Cardiac muscle cell (in vitro differentiated cells and primary cell): ENCODE measurements around the gene FBXL15. TPM values are rescaled to one million over a fixed set of nuclear protein-coding genes. Genes with fewer than 3 reads are reported as not detected.

Experiments
- DNase-seq, 2 donors: peaks; one replicate each; pipeline versions ENCODE4 v3.0.0 to v3.0.0-alpha.2; 2010 to 2017; ENCODE audit warnings: low read depth in 1 of 2, low spot score in 1 of 2
- H3K27ac ChIP-seq: fragments of 200-600 bp; sonication (generic); 2 replicates; pipeline ENCODE4 v1.5.1; 2016
- H3K27me3 ChIP-seq: fragments of 200-600 bp; sonication (generic); 2 replicates; pipeline ENCODE4 v1.6.0; 2016; ENCODE audit warnings: control low read depth
- H3K36me3 ChIP-seq: fragments of 200-600 bp; sonication (generic); 2 replicates; pipeline ENCODE4 v1.5.1; 2016; ENCODE audit warnings: control low read depth
- H3K4me1 ChIP-seq: fragments of 200-600 bp; sonication (generic); 2 replicates; pipeline ENCODE4 v1.8.1; 2017; ENCODE audit warnings: low read depth, mild to moderate bottlenecking, mixed run types
- H3K4me3 ChIP-seq: fragments of 200-600 bp; sonication (generic); 2 replicates; pipeline ENCODE4 v1.5.1; 2016; ENCODE audit warnings: mild to moderate bottlenecking
- H3K9me3 ChIP-seq: fragments of 200-600 bp; sonication (generic); 2 replicates; pipeline ENCODE4 v1.5.1; 2017; ENCODE audit warnings: low read depth, mild to moderate bottlenecking, control low read depth
- CTCF ChIP-seq: IDR thresholded peaks from 2 replicates; pipeline ENCODE4 v1.5.1; 2012; ENCODE audit warnings: low read depth, mild to moderate bottlenecking, low read length
- polyA plus RNA-seq: library from polyadenylated mRNA; unstranded; fragments of >200 nt; fragmentation: Nextera tagmentation; extraction: Ambion mirVana; gene quantifications from 2 replicates; pipeline ENCODE4 v1.2.1, GENCODE V29; 2016
- total RNA-seq: library from RNA; depleted of rRNA; stranded (reverse); fragments of >200 nt; gene quantifications from 2 replicates; pipeline ENCODE4 v1.2.3, GENCODE V29; 2016

The FBXL15 gene
- total and polyA plus RNA-seq, 2 experiments from 2014 or later, result 36.3 to 46.3 TPM

- H3K27ac ChIP-seq, result no peak overlapping the region
- TF ChIP-seq CTCF, result no peak
Measured at GRCh38 chr10:102389894-102390293, 30.7 kb upstream of the FBXL15 start.

DNA sequence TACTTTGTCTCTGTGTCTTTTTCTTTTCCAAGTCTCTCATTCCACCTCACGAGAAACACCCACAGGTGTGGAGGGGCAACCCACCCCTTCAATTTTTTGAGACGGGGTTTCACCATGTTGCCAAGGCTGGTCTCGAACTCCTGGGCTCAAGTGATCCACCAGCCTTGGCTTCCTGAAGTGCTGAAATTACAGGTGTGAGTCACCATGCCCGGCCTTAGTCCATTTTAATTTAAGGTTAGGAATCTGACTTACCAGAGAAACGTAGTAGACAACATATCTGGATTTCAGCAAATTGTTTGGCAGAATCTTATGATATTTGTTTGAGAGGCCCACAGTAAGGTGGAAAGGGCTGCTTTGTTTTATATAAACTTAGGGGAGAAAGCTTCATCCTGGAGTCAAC is 28.3 kb upstream of the FBXL15 start:
- H3K36me3 ChIP-seq, result no peaks in the 10 kb centered on the region
- H3K9me3 ChIP-seq, result no peaks in the 10 kb centered on the region
- TF ChIP-seq CTCF, result no peak
- no peak overlapping the region for H3K4me3 ChIP-seq
- no peaks in the 10 kb centered on the region for H3K4me1 ChIP-seq
- peaks cover 24% of the 10 kb centered on the region for H3K27me3 ChIP-seq
- no peak overlapping the region for H3K27ac ChIP-seq
- no peak for DNase-seq

More at GRCh38 chr10:102389894-102390293, 30.7 kb upstream of the FBXL15 start:
- Histone ChIP-seq H3K36me3 (no peaks in the 10 kb centered on the region), H3K4me1 (no peaks in the 10 kb centered on the region), H3K4me3 (no peak overlapping the region), H3K9me3 (no peaks in the 10 kb centered on the region), H3K27me3 (peaks cover 24% of the 10 kb centered on the region)
- DNase-seq, result no peak

DNA sequence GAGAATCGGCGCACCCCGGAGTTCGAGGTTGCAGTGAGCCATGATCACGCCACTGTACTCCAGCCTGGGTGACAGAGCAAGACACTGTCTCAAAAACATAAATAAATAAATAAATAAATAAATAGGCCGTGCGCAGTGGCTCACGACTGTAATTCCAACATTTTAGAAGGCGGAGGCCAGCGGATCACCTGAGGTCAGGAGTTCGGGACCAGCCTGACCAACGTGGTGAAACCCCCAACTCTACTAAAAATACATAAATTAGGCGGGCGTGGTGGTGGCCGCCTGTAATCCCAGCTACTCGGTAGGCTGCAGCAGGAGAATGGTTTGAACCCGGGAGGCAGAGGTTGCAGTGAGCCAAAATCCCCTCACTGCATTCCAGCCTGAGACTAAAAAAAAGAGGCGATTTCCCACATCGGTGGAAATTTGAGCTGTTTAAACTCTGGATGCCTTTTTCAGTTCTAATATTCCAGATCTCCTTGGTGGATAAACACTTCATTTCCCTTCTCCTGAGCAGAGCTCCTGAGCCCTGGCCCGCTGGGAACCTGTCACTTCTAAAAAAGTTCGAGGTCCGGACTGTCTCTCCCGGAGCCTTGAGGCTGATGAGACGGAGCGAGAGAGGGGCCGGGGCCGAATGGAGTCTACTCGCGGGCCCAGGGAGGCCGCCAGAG is 27.1 kb upstream of the FBXL15 start:
- Histone ChIP-seq H3K27ac (no peak overlapping the region), H3K27me3 (peaks cover 24% of the 10 kb centered on the region)

GRCh38 chr10:102394079-102394800 is 26.4 kb upstream of the FBXL15 start:
- peak; percentile 95 to 96 for DNase-seq
- no peaks in the 10 kb centered on the region for H3K36me3 ChIP-seq
- H3K27ac ChIP-seq, result no peak overlapping the region
- TF ChIP-seq CTCF, result no peak
- no peaks in the 10 kb centered on the region for H3K9me3 ChIP-seq
- H3K4me1 ChIP-seq, result no peaks in the 10 kb centered on the region
- H3K27me3 ChIP-seq, result peaks cover 22% of the 10 kb centered on the region
- H3K4me3 ChIP-seq, result peak overlapping the region; percentile 75

More for the DNA sequence above, 27.1 kb upstream of the FBXL15 start:
- H3K4me1 ChIP-seq, result no peaks in the 10 kb centered on the region
- peak overlapping the region; percentile 75 for H3K4me3 ChIP-seq
- H3K9me3 ChIP-seq, result no peaks in the 10 kb centered on the region
- peak; percentile 88 for TF ChIP-seq CTCF
- no peak for DNase-seq
- no peaks in the 10 kb centered on the region for H3K36me3 ChIP-seq

DNA sequence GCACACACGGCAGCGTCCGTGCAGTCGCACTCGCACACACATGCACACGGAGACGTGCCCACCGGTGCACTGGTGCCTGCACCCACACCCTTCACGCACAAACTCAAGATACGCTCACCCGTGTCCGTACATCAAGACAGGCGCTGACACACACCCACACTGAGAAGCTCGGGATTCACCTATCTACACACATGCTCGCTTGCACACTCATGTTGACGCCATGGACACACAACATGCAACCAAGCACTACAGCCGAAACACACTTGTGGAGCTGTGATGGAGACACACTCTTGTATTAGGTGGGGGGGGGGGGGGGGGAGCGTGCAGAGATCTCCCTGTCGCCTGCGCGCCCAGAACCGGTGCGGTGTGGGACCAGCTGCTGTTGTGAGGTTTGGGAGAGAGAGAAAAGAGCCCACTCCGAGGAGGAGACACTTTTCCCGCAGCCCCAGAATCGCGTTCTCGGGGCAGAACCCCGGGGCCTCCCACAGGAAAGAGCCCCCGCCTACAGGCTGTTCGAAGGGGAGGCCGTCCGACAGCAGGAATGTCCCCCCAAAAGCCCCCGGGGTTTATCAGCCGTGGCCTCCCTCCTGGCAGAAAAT is 25.7 kb upstream of the FBXL15 start:
- H3K27ac ChIP-seq, result no peak overlapping the region
- peak; percentile 21 to 52 for DNase-seq
- peaks cover 2% of the 10 kb centered on the region for H3K4me1 ChIP-seq
- TF ChIP-seq CTCF, result no peak
- no peaks in the 10 kb centered on the region for H3K36me3 ChIP-seq
- peaks cover 22% of the 10 kb centered on the region for H3K27me3 ChIP-seq
- H3K9me3 ChIP-seq, result no peaks in the 10 kb centered on the region
- peak overlapping the region; percentile 75 for H3K4me3 ChIP-seq
